HG02885 (cell line): ENCODE measurements around the gene FAM163A.
"Not testable (repeated sequence)": the region's sequence is repeated elsewhere in the genome, so short reads cannot be mapped to it uniquely, and the experiment has no call there.

Source experiments
- ATAC-seq: cut with Tn5 transposase; IDR thresholded peaks from one replicate; pipeline ENCODE4 v1.9.1; 2021; ENCODE audit warnings: mild to moderate bottlenecking; ENCODE audit not compliant: unreplicated experiment, poor library complexity

Gene FAM163A

DNA sequence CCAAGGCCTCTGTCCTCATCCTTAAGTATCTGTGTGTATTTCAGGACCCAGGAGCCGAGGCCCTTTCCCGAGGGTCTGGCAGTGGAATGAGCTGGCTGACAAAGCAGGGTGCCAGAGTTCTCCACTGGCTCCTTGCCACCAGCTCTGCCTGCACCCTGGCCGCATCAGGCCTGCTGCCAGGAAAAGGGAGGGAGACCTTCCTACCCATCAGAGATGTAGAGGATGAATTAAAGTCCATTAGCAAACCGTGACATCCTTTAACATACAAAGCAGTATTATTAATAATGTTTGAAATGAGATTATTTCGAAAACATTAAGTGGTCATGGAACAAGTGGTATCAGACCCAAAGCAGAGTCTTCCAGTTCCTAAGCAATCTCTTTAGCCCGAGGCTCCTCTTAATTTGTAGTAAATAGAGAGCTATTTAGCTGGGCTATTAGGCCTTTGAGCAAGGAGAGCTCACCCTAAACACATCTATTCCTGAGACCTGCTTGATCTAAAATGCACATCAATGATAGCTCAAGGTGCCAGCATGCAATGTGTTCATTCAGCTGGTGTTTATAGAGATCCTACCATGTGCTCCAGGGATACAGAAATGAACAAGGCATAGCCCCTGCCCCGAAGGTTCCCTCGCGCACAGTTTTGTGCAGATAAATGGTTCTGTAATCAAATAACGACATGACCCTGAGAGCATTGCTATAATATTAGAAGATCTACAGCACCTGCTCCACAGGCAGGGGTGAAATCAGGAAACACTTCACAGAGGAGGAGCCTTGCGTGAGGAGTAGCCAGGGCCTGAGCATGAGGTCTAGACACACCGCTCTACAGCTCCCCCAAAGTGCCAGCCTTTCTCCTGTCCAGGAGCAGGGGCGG lies 44.0 kb downstream of the FAM163A start:
- ATAC-seq = no peak

DNA sequence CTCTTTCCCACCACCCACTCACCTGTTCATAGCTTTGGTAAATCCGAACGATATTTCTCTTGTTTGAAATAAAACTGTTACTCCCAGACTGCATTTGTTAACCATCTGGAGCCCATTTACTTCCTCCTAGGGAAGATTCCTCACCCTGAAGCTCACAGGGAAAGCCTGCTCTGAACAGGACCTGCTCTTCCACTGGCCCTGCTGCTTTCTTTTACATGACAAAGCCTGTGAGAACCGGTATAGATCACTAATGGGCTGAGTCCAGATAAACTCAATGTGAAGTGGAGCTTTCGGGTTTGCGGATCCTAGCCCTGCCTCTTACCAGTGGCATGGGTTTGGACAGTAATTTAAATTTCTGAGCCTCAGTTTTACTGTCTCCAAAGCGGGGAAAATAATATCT lies 45.2 kb downstream of the FAM163A start:
- ATAC-seq = no peak

DNA sequence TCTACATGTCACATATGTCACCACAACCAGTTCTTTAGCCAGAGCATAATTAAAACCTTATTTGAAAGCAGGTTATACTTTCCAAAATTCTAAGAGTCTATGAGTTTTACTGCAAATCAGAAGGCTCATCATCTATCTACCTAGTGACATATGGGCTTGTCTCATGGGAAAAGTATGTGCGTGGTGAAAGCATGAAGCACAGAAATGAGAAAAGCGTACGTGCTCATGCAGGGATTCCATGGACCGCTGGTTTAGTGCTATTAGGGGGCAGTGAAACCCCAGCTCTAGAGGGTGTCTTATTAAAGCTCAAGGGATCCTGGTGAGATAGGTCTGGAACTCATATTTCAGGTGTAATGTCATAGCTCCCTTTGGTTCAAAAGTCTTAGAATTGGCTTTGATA lies 50.2 kb downstream of the FAM163A start:
- ATAC-seq = no peak

GRCh38 chr1:179794146-179794545 lies 51.1 kb downstream of the FAM163A start:
- ATAC-seq = no peak

GRCh38 chr1:179794669-179795068 lies 51.6 kb downstream of the FAM163A start:
- ATAC-seq = no peak

GRCh38 chr1:179798213-179798863 lies 55.2 kb downstream of the FAM163A start:
- no peak for ATAC-seq

GRCh38 chr1:179798864-179799516 lies 55.9 kb downstream of the FAM163A start:
- no peak for ATAC-seq

DNA sequence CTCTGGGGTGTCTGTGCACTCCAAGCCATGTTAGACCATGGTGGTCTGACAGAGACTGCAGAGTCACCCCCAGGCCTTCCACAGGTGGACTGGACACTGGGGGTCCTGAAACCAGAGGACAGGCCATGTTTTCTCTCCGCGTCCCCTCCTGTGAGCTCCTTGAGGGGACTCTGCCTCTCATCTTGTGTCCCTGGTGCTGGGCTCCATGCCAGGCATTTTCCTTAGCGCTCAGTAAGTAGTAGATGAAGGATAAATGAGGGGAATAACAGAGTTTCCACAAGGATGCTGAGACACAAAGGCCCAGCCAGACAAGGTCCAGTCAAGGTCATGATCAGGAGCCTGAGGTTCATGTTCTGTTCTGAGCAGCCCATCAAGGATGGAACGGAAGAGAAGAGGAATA lies 57.4 kb downstream of the FAM163A start:
- ATAC-seq = no peak

DNA sequence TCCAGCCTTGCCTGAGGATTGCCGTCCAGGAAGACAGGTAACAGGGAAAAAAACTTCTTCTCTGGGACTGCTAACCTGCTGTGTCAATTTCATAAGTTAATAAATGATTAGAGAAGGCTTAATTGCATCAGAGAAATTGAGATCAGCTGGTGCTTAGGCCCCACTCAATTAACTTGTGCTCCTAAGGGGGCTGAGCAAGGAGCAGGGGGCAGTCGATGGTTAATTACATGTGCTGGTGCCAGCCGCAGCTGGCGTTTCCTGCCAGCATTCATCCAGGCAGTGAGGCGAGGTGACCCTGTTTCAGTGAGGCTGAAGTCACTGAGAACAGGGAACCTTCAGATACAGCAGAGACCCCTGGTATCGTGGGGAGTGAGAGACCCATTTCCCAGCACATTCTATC lies 60.0 kb downstream of the FAM163A start:
- no peak for ATAC-seq

DNA sequence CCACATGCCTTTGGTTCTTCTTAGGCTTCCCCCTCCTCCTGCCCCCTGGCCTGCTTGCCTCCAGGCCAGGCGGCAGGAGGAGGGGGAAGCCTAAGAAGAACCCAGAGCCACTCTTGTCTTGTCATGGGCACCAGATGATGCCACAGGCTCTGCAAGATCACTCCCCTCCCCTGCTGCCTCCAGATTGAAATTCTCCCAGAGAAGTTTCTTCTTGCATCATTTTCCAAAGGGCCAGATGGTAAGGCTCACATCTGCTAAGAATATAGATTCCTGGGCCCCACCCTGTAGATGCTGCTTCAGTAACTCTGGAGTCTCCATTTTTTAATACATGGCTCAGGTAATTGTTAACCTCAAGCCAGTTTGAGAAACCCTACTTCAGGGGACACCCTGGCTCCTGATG lies 60.8 kb downstream of the FAM163A start:
- ATAC-seq = no peak

GRCh38 chr1:179804417-179804816 lies 61.3 kb downstream of the FAM163A start:
- ATAC-seq = not testable (repeated sequence)

GRCh38 chr1:179805291-179806195 lies 62.5 kb downstream of the FAM163A start:
- ATAC-seq = no peak

DNA sequence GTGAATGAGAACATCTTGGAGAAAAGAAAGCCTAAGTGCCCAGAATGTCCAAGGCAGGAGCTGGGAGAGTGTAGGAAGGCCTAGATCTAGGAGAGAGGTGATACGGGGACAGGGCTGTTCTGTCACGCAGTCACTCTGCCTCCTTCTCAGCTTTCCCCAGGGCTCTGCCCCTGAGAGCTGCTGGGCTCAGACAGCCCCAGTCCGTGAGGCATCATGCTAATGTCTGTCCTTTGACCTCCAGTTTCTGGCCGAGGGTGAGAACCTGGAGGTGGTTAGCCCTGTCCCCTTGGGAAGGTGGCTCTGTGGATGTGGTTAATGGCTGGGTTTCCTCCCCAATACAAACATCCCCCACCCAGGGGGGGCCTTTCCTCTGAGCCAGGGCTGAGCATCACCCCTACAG lies 63.2 kb downstream of the FAM163A start:
- no peak for ATAC-seq

DNA sequence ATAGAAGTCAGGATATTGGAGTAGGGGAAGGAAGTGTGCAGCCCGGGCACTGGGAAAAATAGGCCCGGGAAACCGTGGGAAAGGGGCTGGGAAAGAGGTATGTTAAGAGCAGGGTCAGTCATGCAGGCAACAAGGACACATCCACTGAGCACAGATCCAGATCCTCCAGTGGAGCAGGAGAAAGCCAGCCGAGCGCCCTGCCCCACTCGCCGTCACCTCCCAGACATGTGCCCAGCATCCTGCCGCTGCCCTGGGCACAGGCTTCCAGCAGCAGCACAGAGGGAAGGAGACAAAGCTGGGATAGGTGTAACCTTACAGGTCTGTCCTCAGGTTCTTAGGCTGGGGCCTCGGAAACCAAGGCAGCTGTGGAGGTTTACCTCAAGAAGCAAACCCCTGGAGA lies 64.2 kb downstream of the FAM163A start:
- ATAC-seq = no peak

DNA sequence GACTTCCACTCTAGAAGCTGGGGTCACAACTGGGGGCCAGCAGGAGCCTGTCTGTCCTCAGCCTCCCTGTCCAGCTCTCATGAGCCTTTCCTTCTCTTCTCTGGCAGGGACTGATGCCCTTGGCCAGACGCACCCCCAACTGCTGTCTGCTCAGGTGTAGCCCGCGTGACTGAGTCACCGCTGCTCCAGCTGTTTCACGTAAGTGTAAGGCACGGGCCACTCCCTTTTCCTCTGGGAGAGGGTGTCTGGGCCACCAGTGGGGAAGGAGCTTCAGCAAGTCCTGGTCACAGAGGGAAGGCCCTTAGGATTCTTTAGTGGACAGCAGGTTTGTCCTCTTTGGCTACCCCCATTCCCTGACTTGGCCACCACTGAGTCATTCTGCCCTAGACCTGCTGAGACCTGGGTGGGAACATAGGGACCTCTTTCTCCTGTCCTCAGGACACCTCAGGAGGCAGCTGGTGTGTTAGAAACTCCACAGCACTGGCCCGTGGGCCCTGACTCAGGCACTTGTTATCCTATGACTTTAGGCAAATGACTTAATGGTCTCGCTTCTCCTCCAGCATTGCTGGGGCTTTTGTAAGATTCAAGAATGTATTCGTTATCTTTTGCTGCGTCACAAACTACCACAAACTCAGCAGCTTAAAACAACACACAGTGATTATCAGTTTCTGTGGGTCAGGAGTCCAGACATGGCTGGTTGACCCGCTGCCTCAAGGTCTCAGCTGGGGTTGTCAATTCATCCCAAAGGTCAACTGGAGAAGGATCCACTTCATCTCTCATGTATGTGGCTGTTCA lies 64.8 kb downstream of the FAM163A start:
- no peak for ATAC-seq

- ATAC-seq = no peak
Measured at GRCh38 chr1:179808503-179808902, 65.4 kb downstream of the FAM163A start.

- ATAC-seq = peak; percentile 71
Measured at GRCh38 chr1:179809506-179810366, 66.6 kb downstream of the FAM163A start.

DNA sequence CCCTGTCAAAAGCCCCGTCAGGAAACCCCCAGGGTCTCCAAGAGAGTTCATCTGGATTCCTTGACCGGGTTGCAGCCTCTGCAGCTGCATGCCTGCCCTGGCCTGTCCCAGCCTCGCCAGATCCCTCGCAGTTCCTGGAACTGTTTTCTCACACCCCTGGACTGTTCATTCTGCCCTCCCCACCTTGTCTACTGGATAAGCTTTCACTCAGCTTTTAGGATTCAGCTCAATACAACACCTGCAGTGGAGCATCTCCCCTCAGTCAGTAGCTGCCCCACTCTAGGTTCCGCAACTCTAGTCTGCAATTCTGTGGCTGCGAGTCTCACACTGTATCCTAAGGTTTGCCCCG lies 67.2 kb downstream of the FAM163A start:
- ATAC-seq = no peak
